ENCODE results near the gene SH3BP1. TPM values are rescaled to one million over a fixed set of nuclear protein-coding genes. Genes with fewer than 3 reads are reported as not detected.

The SH3BP1 gene
- total and polyA plus RNA-seq, 2 of the 13 experiments (the other 11 are each of a cell fraction or from before 2014, with no cell fraction given): 8.4 to 18.5 TPM

GRCh38 chr22:37607010-37607934 lies 32.2 kb upstream of the SH3BP1 start (continued):
- no peak for TF ChIP-seq ZBED4 (CRISPR knock-in tag; IDR thresholded peaks at IDR 0.05; ENCODE audit: borderline replicate concordance)
- no peak for TF ChIP-seq POLR2AphosphoS2 (IDR thresholded peaks at IDR 0.05; ENCODE audit: low read depth, low read length)
- no peak for TF ChIP-seq ZNF160 (CRISPR knock-in tag; IDR thresholded peaks at IDR 0.05)
- no peak for TF ChIP-seq ZKSCAN1 (IDR thresholded peaks at IDR 0.05; ENCODE audit: low read length)
- TF ChIP-seq ZNF280D (CRISPR knock-in tag; IDR thresholded peaks at IDR 0.05): no peak
- TF ChIP-seq, protein P1, sequence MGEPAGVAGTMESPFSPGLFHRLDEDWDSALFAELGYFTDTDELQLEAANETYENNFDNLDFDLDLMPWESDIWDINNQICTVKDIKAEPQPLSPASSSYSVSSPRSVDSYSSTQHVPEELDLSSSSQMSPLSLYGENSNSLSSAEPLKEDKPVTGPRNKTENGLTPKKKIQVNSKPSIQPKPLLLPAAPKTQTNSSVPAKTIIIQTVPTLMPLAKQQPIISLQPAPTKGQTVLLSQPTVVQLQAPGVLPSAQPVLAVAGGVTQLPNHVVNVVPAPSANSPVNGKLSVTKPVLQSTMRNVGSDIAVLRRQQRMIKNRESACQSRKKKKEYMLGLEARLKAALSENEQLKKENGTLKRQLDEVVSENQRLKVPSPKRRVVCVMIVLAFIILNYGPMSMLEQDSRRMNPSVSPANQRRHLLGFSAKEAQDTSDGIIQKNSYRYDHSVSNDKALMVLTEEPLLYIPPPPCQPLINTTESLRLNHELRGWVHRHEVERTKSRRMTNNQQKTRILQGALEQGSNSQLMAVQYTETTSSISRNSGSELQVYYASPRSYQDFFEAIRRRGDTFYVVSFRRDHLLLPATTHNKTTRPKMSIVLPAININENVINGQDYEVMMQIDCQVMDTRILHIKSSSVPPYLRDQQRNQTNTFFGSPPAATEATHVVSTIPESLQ (CRISPR knock-in tag; conservative IDR thresholded peaks at IDR 0.05): no peak
- peak; percentile 60; the same call in 1 of the 2 replicates for TF ChIP-seq MYC (CRISPR knock-in tag; IDR thresholded peaks at IDR 0.05; ENCODE audit: borderline replicate concordance)
- TF ChIP-seq, protein P2, sequence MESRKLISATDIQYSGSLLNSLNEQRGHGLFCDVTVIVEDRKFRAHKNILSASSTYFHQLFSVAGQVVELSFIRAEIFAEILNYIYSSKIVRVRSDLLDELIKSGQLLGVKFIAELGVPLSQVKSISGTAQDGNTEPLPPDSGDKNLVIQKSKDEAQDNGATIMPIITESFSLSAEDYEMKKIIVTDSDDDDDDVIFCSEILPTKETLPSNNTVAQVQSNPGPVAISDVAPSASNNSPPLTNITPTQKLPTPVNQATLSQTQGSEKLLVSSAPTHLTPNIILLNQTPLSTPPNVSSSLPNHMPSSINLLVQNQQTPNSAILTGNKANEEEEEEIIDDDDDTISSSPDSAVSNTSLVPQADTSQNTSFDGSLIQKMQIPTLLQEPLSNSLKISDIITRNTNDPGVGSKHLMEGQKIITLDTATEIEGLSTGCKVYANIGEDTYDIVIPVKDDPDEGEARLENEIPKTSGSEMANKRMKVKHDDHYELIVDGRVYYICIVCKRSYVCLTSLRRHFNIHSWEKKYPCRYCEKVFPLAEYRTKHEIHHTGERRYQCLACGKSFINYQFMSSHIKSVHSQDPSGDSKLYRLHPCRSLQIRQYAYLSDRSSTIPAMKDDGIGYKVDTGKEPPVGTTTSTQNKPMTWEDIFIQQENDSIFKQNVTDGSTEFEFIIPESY (CRISPR knock-in tag; IDR thresholded peaks at IDR 0.05): peak; percentile 40; the same call in 1 of the 2 replicates
- TF ChIP-seq MLX (CRISPR knock-in tag; IDR thresholded peaks at IDR 0.05): no peak
- no peak for TF ChIP-seq EEA1 (CRISPR knock-in tag; IDR thresholded peaks at IDR 0.05; ENCODE audit: borderline replicate concordance)
- TF ChIP-seq TAF15 (IDR thresholded peaks at IDR 0.05; ENCODE audit: low read depth, low read length, poor library complexity, severe bottlenecking): no peak
- no peak for TF ChIP-seq NONO (IDR thresholded peaks at IDR 0.05)
- TF ChIP-seq NONO (CRISPR knock-in tag; conservative IDR thresholded peaks at IDR 0.05): no peak

All from HepG2 (cell line).